ENCODE results near the gene TRAIP. TPM values are rescaled to one million over a fixed set of nuclear protein-coding genes. Genes with fewer than 3 reads are reported as not detected.

Gene TRAIP
- polyA plus RNA-seq, 2 of the 4 experiments (the other 2 are of a cell fraction) = 10.2 to 10.7 TPM

DNA sequence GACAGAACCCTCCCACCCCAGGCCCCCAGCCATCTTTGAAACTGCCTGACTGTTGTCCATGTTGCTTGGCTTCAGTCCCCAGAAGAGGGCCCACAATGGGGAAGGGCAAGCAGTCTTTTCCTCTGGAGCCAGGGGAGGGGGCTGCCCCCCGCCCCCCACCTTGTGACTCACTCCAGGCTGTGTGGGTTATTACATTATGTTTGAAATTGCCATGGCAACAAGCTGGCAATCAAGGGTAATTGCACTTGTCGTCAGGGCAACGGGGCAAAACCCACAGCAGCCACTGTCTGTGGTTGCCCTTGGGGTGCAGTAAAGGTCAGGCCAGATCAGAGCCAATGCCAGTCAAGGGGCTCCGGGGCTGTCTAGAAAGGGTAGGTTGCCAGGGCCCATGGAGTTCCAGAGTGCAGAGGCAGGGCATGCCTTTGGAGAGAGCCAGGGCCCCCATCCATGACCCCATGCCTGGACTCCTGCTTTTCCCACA, 16.5 kb upstream of the TRAIP start:
- Histone ChIP-seq H3K4me2 (no peak overlapping the region), H3K9me3 (no peaks in the 10 kb centered on the region), H3K27ac (no peak overlapping the region), H3K4me3 (no peak overlapping the region), H3K4me1 (peaks cover 6% of the 10 kb centered on the region; the same call in 1 of the 3 replicates)
- ChIA-PET POLR2A (no interaction called here), CTCF (interaction anchor here (1.2 to 1.3 kb wide), 2 partner anchors 34 to 71 kb away, joined by 4 read pairs; no protein-coding TSS in a partner anchor)
- FAIRE-seq (no peak), DNase-seq (ENCODE audit: low read depth in 1 of 2, low spot score in 1 of 2) (no peak), ATAC-seq (no peak)
- TF ChIP-seq RCOR1 (IDR thresholded peaks at IDR 0.05; ENCODE audit: low read depth, low read length) (no peak), CTCF (IDR thresholded peaks at IDR 0.05) (no peak), EHMT2 (IDR thresholded peaks at IDR 0.05; ENCODE audit: low read depth) (no peak), NR3C1 (IDR thresholded peaks at IDR 0.05) (no peak), BCL3 (IDR thresholded peaks at IDR 0.05) (no peak), MAFK (IDR thresholded peaks at IDR 0.05; ENCODE audit: partially characterized antibody) (no peak), MYC (IDR thresholded peaks at IDR 0.05; ENCODE audit: borderline replicate concordance, low read length) (no peak), HOXB5 (CRISPR knock-in tag; IDR thresholded peaks at IDR 0.05) (no peak)
- WGBS (ENCODE audit: missing lambda C conversion rate) = 78% methylated on average over 3 of the region's 4 CpGs

DNA sequence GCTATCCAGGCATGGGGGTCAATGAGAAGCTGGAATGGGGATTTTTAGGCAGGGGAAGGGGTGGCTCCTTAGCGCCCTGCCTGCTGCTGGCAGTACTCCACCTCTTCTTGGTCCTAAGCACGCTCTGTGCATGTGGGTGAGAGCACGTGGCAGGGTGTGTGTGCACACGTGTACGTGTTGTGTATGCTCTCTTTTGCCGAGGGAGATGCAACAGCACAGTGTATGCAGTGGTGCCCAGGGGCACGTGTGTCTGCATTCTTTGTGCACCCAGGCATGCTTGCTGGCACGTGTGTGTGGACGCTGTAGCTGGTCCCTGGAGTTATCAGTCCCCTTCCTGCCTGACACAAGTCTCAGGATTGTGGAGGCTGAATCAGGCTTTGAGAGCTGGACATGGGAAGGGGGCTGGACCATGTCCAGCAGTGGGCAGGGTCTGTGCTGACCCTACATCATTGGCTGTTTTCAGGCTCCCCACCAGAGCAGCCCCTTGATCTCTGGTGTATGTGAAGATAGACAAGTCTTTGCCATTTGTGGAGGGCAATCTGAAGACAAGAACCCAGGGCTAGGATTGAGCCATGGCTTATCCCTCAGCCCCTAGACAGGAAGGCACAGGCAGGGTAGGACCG, 15.3 kb upstream of the TRAIP start:
- H3K4me3 ChIP-seq = no peak overlapping the region
- no peak for FAIRE-seq
- no peak overlapping the region for H3K27ac ChIP-seq
- H3K9me3 ChIP-seq = no peaks in the 10 kb centered on the region
- ATAC-seq = no peak
- TF ChIP-seq ZC3H11A (IDR thresholded peaks at IDR 0.05) (no peak), CTCF (IDR thresholded peaks at IDR 0.05) (no peak), CHD4 (IDR thresholded peaks at IDR 0.05; ENCODE audit: borderline replicate concordance) (no peak), KDM5A (IDR thresholded peaks at IDR 0.05) (no peak), MAZ (IDR thresholded peaks at IDR 0.05; ENCODE audit: borderline replicate concordance, low read depth, low read length) (no peak)
- TF ChIP-seq, protein P1, sequence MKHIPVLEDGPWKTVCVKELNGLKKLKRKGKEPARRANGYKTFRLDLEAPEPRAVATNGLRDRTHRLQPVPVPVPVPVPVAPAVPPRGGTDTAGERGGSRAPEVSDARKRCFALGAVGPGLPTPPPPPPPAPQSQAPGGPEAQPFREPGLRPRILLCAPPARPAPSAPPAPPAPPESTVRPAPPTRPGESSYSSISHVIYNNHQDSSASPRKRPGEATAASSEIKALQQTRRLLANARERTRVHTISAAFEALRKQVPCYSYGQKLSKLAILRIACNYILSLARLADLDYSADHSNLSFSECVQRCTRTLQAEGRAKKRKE (CRISPR knock-in tag; IDR thresholded peaks at IDR 0.05; ENCODE audit: low read depth) = no peak
- H3K4me1 ChIP-seq = peaks cover 6% of the 10 kb centered on the region; the same call in 1 of the 3 replicates
- 38% methylated on average over 3 of the region's 10 CpGs for WGBS (ENCODE audit: missing lambda C conversion rate)
- no peak for DNase-seq (ENCODE audit: low read depth in 1 of 2, low spot score in 1 of 2)
- CTCF ChIA-PET = interaction anchor here (1.0 to 1.8 kb wide), 2 partner anchors 32 to 35 kb away, joined by 3 to 4 read pairs; no protein-coding TSS in a partner anchor
- POLR2A ChIA-PET = no interaction called here
- H3K4me2 ChIP-seq = no peak overlapping the region

GRCh38 chr3:49869525-49870126, 13.3 kb upstream of the TRAIP start, which contains the start of gene CAMKV:
CAMKV (minus strand) TSS chr3:49869906; CDS start chr3:49862388, 7,518 bp downstream.
- POLR2A ChIA-PET = no interaction called here
- DNase-seq (ENCODE audit: low read depth in 1 of 2, low spot score in 1 of 2) (no peak), ATAC-seq (peak; percentile 20 to 65; a peak in 5 of 6 replicates), FAIRE-seq (no peak)
- Histone ChIP-seq H3K4me1 (peaks cover 6% of the 10 kb centered on the region; the same call in 1 of the 3 replicates), H3K9me3 (no peaks in the 10 kb centered on the region), H3K27ac (peak within 1 kb of the TSS in 1 of 2 experiments; percentile 52; a peak in 3 of 6 replicates), H3K4me2 (peak within 1 kb of the TSS; percentile 96), H3K4me3 (peak within 1 kb of the TSS; percentile 48)
- TF ChIP-seq KDM1A (IDR thresholded peaks at IDR 0.05; ENCODE audit: low read depth) (no peak), CTCF (IDR thresholded peaks at IDR 0.05) (no peak), EP300 (IDR thresholded peaks at IDR 0.05) (no peak), CHD2 (IDR thresholded peaks at IDR 0.05; ENCODE audit: low read length, partially characterized antibody) (no peak), FOXS1 (CRISPR knock-in tag; IDR thresholded peaks at IDR 0.05) (no peak), TFCP2L1 (CRISPR knock-in tag; IDR thresholded peaks at IDR 0.05) (no peak), RFX5 (IDR thresholded peaks at IDR 0.05) (no peak)
- TF ChIP-seq, protein P2, sequence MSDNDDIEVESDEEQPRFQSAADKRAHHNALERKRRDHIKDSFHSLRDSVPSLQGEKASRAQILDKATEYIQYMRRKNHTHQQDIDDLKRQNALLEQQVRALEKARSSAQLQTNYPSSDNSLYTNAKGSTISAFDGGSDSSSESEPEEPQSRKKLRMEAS (IDR thresholded peaks at IDR 0.05) = no peak
- TF ChIP-seq, protein P1 (CRISPR knock-in tag; IDR thresholded peaks at IDR 0.05; ENCODE audit: low read depth) = no peak
- CTCF ChIA-PET = interaction anchor here (1.2 to 1.8 kb wide), 2 partner anchors 30 to 37 kb away, joined by 3 to 4 read pairs; no protein-coding TSS in a partner anchor
- WGBS (ENCODE audit: missing lambda C conversion rate) = 0% methylated on average over 1 of the region's 59 CpGs
